ENCODE measurements around the gene PRSS21.

The PRSS21 gene

GRCh38 chr16:2817340-2818271, 569 bp downstream of the PRSS21 start:
- H3K9me3 ChIP-seq (ENCODE audit: low read depth, low read length), result no peaks in the 10 kb centered on the region
- DNase-seq (ENCODE audit: low read depth, low spot score), result no peak
- H3K4me3 ChIP-seq, result no peak overlapping the region
- no peaks in the 10 kb centered on the region for H3K36me3 ChIP-seq (ENCODE audit: insufficient read depth, low read length)
- no peak overlapping the region for H3K9ac ChIP-seq (ENCODE audit: insufficient read length)
- no peak overlapping the region for H3K27ac ChIP-seq
- TF ChIP-seq FOXP2 (optimal IDR thresholded peaks at IDR 0.05; ENCODE audit: control extremely low read depth, extremely low read length, insufficient read depth), result no peak
- TF ChIP-seq EZH2 (IDR thresholded peaks at IDR 0.05), result no peak
- TF ChIP-seq POLR2AphosphoS5 (IDR thresholded peaks at IDR 0.05; ENCODE audit: borderline replicate concordance, low read depth, low read length), result no peak

- Histone ChIP-seq H3K9ac (ENCODE audit: insufficient read length) (no peak overlapping the region), H3K36me3 (ENCODE audit: insufficient read depth, low read length) (no peaks in the 10 kb centered on the region), H3K9me3 (ENCODE audit: low read depth, low read length) (no peaks in the 10 kb centered on the region), H3K27ac (no peak overlapping the region), H3K4me3 (no peak overlapping the region)
- no peak for DNase-seq (ENCODE audit: low read depth, low spot score)
- TF ChIP-seq POLR2AphosphoS5 (IDR thresholded peaks at IDR 0.05; ENCODE audit: borderline replicate concordance, low read depth, low read length) (no peak), EZH2 (IDR thresholded peaks at IDR 0.05) (no peak), FOXP2 (optimal IDR thresholded peaks at IDR 0.05; ENCODE audit: control extremely low read depth, extremely low read length, insufficient read depth) (no peak)
Measured at GRCh38 chr16:2818272-2818876, 1.3 kb downstream of the PRSS21 start.

DNA sequence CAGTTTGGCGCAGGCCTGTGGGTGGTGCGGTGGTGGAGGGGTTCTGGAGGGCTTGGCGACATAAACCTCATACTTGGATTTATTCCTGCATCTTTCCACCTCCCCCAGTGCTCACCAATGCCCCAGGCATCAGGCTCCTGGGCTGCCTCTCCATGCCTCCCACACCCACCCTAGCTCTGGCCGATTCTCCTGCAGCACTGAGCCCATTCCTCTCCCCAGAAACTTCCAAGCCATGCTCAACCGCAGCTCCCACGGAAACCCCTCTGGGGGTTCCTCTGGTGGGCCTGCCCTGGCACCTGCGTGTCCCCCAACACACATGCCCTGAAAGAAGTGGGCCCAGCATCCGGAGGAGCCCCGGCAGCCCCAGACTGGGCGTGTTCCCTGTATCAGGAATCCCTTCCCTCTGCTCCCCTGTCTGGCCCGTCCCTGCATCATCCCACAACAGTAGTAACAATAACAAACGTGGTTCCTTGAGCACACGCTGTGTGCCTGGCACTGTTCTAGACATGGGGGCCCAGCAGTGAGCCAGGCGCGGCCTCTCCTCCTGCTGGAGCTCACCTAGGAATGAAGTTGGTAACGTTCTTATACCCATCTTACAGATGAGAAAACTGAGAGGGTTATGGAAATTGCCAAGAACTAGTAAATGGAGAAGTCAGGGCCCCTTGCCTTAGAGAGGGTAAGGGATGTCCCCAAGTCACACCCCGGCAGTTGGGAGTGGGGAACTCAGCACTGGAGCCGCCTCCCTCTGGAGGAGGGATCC, 2.3 kb downstream of the PRSS21 start:
- H3K9me3 ChIP-seq (ENCODE audit: low read depth, low read length), result no peaks in the 10 kb centered on the region
- no peak overlapping the region for H3K9ac ChIP-seq (ENCODE audit: insufficient read length)
- no peak overlapping the region for H3K4me3 ChIP-seq
- H3K27ac ChIP-seq, result no peak overlapping the region
- TF ChIP-seq POLR2AphosphoS5 (IDR thresholded peaks at IDR 0.05; ENCODE audit: borderline replicate concordance, low read depth, low read length), result no peak
- TF ChIP-seq EZH2 (IDR thresholded peaks at IDR 0.05), result no peak
- TF ChIP-seq FOXP2 (optimal IDR thresholded peaks at IDR 0.05; ENCODE audit: control extremely low read depth, extremely low read length, insufficient read depth), result no peak
- H3K36me3 ChIP-seq (ENCODE audit: insufficient read depth, low read length), result no peaks in the 10 kb centered on the region
- no peak for DNase-seq (ENCODE audit: low read depth, low spot score)

DNA sequence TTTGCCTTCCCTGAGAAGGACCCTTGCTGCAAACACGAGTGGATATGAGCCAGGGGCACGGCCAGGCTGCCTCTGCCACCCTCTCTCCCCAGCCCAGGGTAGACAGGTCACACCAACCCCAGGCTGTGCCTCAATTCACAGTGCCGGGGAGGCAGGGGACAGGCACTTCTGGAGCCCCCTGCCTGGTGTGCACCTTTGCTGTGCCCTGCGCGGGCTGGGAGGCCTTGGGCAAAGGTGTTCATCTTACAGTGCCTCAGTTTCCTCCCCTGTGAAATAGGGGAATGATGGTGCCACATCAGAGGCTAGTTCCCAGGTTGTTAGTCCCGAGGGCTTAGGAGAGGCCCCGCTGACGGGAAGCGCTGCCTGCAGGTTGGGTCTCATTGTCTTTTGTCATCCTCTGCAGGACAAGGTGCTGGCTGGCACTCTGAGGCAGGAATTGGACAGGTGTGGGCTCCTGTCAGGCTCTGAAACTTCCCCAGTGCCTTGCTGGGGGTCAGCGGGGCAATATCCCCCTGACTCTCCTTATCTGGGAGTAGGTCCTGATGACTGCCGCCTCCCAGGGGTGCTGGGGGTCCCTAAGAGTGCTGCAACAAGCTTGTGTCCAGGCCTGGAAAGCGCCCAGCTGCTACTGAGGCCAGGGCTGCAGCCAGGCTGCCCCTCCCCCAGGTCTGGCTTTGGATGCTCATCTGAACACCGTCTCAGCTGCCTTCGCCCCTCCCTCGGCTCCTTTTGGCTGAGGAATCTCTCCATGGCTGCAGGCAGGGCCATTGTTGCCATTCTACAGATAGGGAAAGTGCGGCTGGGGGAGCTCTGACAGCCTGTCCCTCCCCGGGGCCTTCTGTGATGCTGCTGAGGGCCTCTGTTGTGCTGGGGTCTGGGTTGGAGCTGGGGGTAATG, 3.1 kb downstream of the PRSS21 start:
- Histone ChIP-seq H3K36me3 (ENCODE audit: insufficient read depth, low read length) (no peaks in the 10 kb centered on the region), H3K4me3 (no peak overlapping the region), H3K27ac (no peak overlapping the region), H3K9ac (ENCODE audit: insufficient read length) (no peak overlapping the region), H3K9me3 (ENCODE audit: low read depth, low read length) (no peaks in the 10 kb centered on the region)
- no peak for DNase-seq (ENCODE audit: low read depth, low spot score)
- no peak for TF ChIP-seq FOXP2 (optimal IDR thresholded peaks at IDR 0.05; ENCODE audit: control extremely low read depth, extremely low read length, insufficient read depth)
- no peak for TF ChIP-seq POLR2AphosphoS5 (IDR thresholded peaks at IDR 0.05; ENCODE audit: borderline replicate concordance, low read depth, low read length)
- TF ChIP-seq EZH2 (IDR thresholded peaks at IDR 0.05), result no peak

DNA sequence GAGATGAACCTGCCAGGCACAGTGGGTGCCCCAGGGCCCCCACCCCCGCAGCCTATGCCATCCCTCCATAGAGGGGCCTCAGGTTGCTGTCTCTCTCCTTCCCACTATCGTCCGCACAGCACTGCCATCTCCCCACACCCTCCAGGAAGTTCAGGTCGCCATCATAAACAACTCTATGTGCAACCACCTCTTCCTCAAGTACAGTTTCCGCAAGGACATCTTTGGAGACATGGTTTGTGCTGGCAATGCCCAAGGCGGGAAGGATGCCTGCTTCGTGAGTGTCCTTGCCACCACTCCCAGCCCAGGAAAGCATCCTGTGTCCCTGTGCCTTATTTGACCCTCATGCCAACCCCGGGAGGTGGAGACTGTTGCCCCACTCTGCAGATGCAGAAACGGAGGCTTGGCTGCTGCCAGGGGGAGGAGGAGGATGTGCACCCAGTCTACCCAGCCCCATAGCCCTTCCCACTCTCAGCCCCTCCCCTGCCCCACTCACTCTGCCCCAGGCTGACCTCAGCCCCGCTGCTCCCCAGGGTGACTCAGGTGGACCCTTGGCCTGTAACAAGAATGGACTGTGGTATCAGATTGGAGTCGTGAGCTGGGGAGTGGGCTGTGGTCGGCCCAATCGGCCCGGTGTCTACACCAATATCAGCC, 3.9 kb downstream of the PRSS21 start:
- no peak for TF ChIP-seq FOXP2 (optimal IDR thresholded peaks at IDR 0.05; ENCODE audit: control extremely low read depth, extremely low read length, insufficient read depth)
- no peak for TF ChIP-seq POLR2AphosphoS5 (IDR thresholded peaks at IDR 0.05; ENCODE audit: borderline replicate concordance, low read depth, low read length)
- no peak for TF ChIP-seq EZH2 (IDR thresholded peaks at IDR 0.05)
- Histone ChIP-seq H3K36me3 (ENCODE audit: insufficient read depth, low read length) (no peaks in the 10 kb centered on the region), H3K4me3 (no peak overlapping the region), H3K27ac (no peak overlapping the region), H3K9me3 (ENCODE audit: low read depth, low read length) (no peaks in the 10 kb centered on the region), H3K9ac (ENCODE audit: insufficient read length) (no peak overlapping the region)
- DNase-seq (ENCODE audit: low read depth, low spot score), result no peak

GRCh38 chr16:2821487-2822157, 4.6 kb downstream of the PRSS21 start:
- no peak for DNase-seq (ENCODE audit: low read depth, low spot score)
- TF ChIP-seq FOXP2 (optimal IDR thresholded peaks at IDR 0.05; ENCODE audit: control extremely low read depth, extremely low read length, insufficient read depth) (no peak), POLR2AphosphoS5 (IDR thresholded peaks at IDR 0.05; ENCODE audit: borderline replicate concordance, low read depth, low read length) (no peak)
- H3K36me3 ChIP-seq (ENCODE audit: insufficient read depth, low read length), result no peaks in the 10 kb centered on the region
- no peak overlapping the region for H3K4me3 ChIP-seq
- no peaks in the 10 kb centered on the region for H3K9me3 ChIP-seq (ENCODE audit: low read depth, low read length)
- no peak overlapping the region for H3K9ac ChIP-seq (ENCODE audit: insufficient read length)
- no peak overlapping the region for H3K27ac ChIP-seq

DNA sequence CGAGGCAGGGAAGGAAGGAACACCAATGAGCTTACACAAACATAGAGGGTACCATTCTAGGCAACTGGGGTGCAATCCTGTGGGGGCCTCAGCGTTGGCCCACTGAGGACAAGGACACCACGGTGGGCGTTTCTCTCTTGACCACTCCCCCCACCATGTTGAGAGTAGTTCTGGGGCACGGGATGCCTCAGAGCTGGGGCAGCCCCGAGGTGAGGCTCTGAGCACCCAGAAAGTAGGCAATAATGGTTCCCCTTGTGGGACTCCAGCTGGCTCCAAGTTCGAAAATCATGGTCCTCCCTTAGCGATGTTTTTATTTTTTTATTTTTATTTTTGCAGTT, 5.1 kb downstream of the PRSS21 start:
- H3K36me3 ChIP-seq (ENCODE audit: insufficient read depth, low read length), result no peaks in the 10 kb centered on the region
- no peak overlapping the region for H3K4me3 ChIP-seq
- DNase-seq (ENCODE audit: low read depth, low spot score), result no peak
- no peak overlapping the region for H3K9ac ChIP-seq (ENCODE audit: insufficient read length)
- no peak for TF ChIP-seq EZH2 (IDR thresholded peaks at IDR 0.05)
- no peak for TF ChIP-seq FOXP2 (optimal IDR thresholded peaks at IDR 0.05; ENCODE audit: control extremely low read depth, extremely low read length, insufficient read depth)
- no peak for TF ChIP-seq POLR2AphosphoS5 (IDR thresholded peaks at IDR 0.05; ENCODE audit: borderline replicate concordance, low read depth, low read length)
- H3K9me3 ChIP-seq (ENCODE audit: low read depth, low read length), result no peaks in the 10 kb centered on the region
- H3K27ac ChIP-seq, result no peak overlapping the region
